Ishikawa (cell line): ENCODE results near the gene NT5C2.

Source experiments
- CEBPB ChIP-seq: IDR thresholded peaks from 2 replicates; pipeline ENCODE4 v1.6.1; 2012
- EP300 ChIP-seq: IDR thresholded peaks from 2 replicates; pipeline ENCODE4 v1.6.1; 2012; ENCODE audit warnings: borderline replicate concordance
- TF ChIP-seq, protein P1 (sequence below): IDR thresholded peaks from 2 replicates; pipeline ENCODE4 v1.6.1; 2012

DNA sequence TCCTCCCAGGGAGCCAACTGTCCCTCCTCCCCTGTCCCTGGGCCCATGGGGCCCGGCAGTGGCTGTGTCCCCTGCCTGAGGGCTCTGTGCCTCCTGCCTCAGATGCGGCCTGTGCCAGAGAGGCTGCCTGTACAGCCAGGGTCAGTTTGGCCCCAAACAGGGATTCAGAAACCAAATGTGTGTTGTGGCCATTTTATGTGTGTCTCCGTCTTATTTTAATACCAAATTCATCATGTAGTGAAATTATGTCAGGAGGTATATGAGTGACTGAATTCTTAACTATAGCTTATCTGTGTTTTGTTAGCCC, 114.8 kb downstream of the NT5C2 start:
- TF ChIP-seq CEBPB (no peak), EP300 (no peak)
- TF ChIP-seq, protein P1, sequence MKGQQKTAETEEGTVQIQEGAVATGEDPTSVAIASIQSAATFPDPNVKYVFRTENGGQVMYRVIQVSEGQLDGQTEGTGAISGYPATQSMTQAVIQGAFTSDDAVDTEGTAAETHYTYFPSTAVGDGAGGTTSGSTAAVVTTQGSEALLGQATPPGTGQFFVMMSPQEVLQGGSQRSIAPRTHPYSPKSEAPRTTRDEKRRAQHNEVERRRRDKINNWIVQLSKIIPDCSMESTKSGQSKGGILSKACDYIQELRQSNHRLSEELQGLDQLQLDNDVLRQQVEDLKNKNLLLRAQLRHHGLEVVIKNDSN: no peak
